ENCODE measurements around the gene DCP1B.

- TF ChIP-seq POLR2A (IDR thresholded peaks at IDR 0.05): no peak
- no peak for TF ChIP-seq CTCF (IDR thresholded peaks at IDR 0.05)
Measured at GRCh38 chr12:1927751-1928351, 76.4 kb downstream of the DCP1B start.

Measured in right lobe of liver (tissue), 4 donors.